H1 (cell line): ENCODE measurements around the gene STX17. TPM values are rescaled to one million over a fixed set of nuclear protein-coding genes. Genes with fewer than 3 reads are reported as not detected.

Experiments
- CTCF ChIA-PET: fragments of 300-600 bp; sonication (Branson Sonifier 250); formaldehyde crosslinking; loops from one replicate; lab custom pipeline; 2021; ENCODE audit not compliant: partially characterized antibody; lab: Charles Lee
- POLR2A ChIA-PET: fragments of 300-600 bp; sonication (Branson Sonifier 250); formaldehyde crosslinking; loops from one replicate; lab custom pipeline; 2021; ENCODE audit warnings: inconsistent platforms; ENCODE audit not compliant: partially characterized antibody; lab: Charles Lee
- DNase-seq, 2 experiments: peaks; one replicate each; pipeline versions ENCODE4 v3.0.0 to v3.0.0-alpha.2; 2010 to 2022; ENCODE audit warnings: low spot score in 2 of 2, low read depth in 1 of 2, mixed read lengths in 1 of 2
- FAIRE-seq: peaks from 2 replicates; lab custom pipeline; 2011; peaks lifted over from hg19 to GRCh38; lab: Jason Lieb, UNC
- H2AFZ ChIP-seq: 2 replicates; pipeline ENCODE4 v1.8.1; 2012; ENCODE audit warnings: low read length, inconsistent platforms
- H2AK5ac ChIP-seq: 2 replicates; pipeline ENCODE4 v1.6.1; 2013; ENCODE audit warnings: low read depth, low read length
- H2BK120ac ChIP-seq: replicated peaks from 2 replicates; pipeline ENCODE3; 2013; ENCODE audit warnings: low read depth, low read length, inconsistent platforms
- H2BK12ac ChIP-seq: 2 replicates; pipeline ENCODE4 v1.6.1; 2013; ENCODE audit warnings: low read depth, low read length
- H2BK15ac ChIP-seq: 2 replicates; pipeline ENCODE4 v1.6.1; 2013; ENCODE audit warnings: low read length
- H2BK20ac ChIP-seq: 2 replicates; pipeline ENCODE4 v1.6.1; 2013; ENCODE audit warnings: low read length
- H2BK5ac ChIP-seq: 2 replicates; pipeline ENCODE4 v1.6.1; 2013; ENCODE audit warnings: low read depth, low read length
- H3K14ac ChIP-seq: 2 replicates; pipeline ENCODE4 v1.6.1; 2013; ENCODE audit warnings: inconsistent platforms; ENCODE audit not compliant: insufficient read length
- H3K18ac ChIP-seq: 2 replicates; pipeline ENCODE4 v1.6.1; 2013; ENCODE audit warnings: low read length; ENCODE audit errors: extremely low read depth
- H3K23ac ChIP-seq: 2 replicates; pipeline ENCODE4 v1.6.1; 2013; ENCODE audit warnings: inconsistent platforms; ENCODE audit not compliant: insufficient read length
- H3K23me2 ChIP-seq: 2 replicates; pipeline ENCODE4 v1.6.1; 2013; ENCODE audit warnings: low read depth, low read length
- H3K27ac ChIP-seq: 2 replicates; pipeline ENCODE4 v1.6.1; 2011; ENCODE audit warnings: low read depth, low read length, inconsistent platforms
- H3K27me3 ChIP-seq, 4 experiments: replicated peaks in 1 of 4; 1 replicate in 1 of 4; 2 replicates in 3 of 4; pipeline versions ENCODE4 v1.6.1 to v1.8.1; 2011 to 2013; ENCODE audit warnings: low read length in 3 of 4, mild to moderate bottlenecking in 3 of 4, inconsistent platforms in 2 of 4, mixed read lengths in 2 of 4, moderate library complexity in 1 of 4; ENCODE audit not compliant: control insufficient read depth in 3 of 4, insufficient read depth in 3 of 4; ENCODE audit errors: extremely low read depth in 1 of 4
- H3K36me3 ChIP-seq, 4 experiments: 2 replicates each; pipeline versions ENCODE4 v1.6.1 to v1.8.1; 2011 to 2013; ENCODE audit warnings: mild to moderate bottlenecking in 4 of 4, low read length in 3 of 4, moderate library complexity in 2 of 4, control low read depth in 1 of 4, inconsistent platforms in 1 of 4; ENCODE audit not compliant: insufficient read depth in 4 of 4, control insufficient read depth in 2 of 4
- H3K4ac ChIP-seq: replicated peaks from 2 replicates; pipeline ENCODE3; 2013; ENCODE audit warnings: low read length, low read depth, mixed read lengths, inconsistent platforms; ENCODE audit not compliant: insufficient read length
- H3K4me1 ChIP-seq, 4 experiments: replicated peaks in 1 of 4; 1 replicate in 1 of 4; 2 replicates in 3 of 4; pipeline versions ENCODE4 v1.6.1 to v1.8.1; 2011 to 2013; ENCODE audit warnings: low read length in 3 of 4, inconsistent platforms in 2 of 4, mixed read lengths in 1 of 4; ENCODE audit not compliant: insufficient read depth in 4 of 4, control insufficient read depth in 3 of 4
- H3K4me2 ChIP-seq, 2 experiments: 2 replicates each; pipeline versions ENCODE4 v1.6.1 to v1.8.1; 2011 to 2013; ENCODE audit warnings: low read depth in 2 of 2, low read length in 2 of 2, control low read depth in 1 of 2, inconsistent platforms in 1 of 2, mild to moderate bottlenecking in 1 of 2; ENCODE audit not compliant: insufficient read depth in 1 of 2
- H3K4me3 ChIP-seq, 4 experiments: fragments of 200-600, 300-600 bp in 1 of 4; sonication (generic), shearing (Covaris generic), sonication (Bioruptor Twin) in 1 of 4; 2 replicates each; pipeline versions ENCODE4 v1.5.1 to v1.8.1; 2011 to 2016; ENCODE audit warnings: low read length in 4 of 4, low read depth in 3 of 4, control low read depth in 2 of 4, inconsistent platforms in 2 of 4, mild to moderate bottlenecking in 2 of 4, mixed read lengths in 1 of 4, moderate library complexity in 1 of 4; ENCODE audit not compliant: insufficient read depth in 2 of 4; ENCODE audit errors: extremely low read depth in 1 of 4
- H3K56ac ChIP-seq: replicated peaks from 2 replicates; pipeline ENCODE3; 2013; ENCODE audit warnings: low read depth, mild to moderate bottlenecking, mixed read lengths, low read length, inconsistent platforms; ENCODE audit not compliant: insufficient read length
- H3K79me1 ChIP-seq: 2 replicates; pipeline ENCODE4 v1.6.1; 2013; ENCODE audit warnings: low read depth, low read length, control low read depth
- H3K79me2 ChIP-seq, 2 experiments: 2 replicates each; pipeline versions ENCODE4 v1.6.1 to v1.8.1; 2012 to 2013; ENCODE audit warnings: low read length in 2 of 2, mild to moderate bottlenecking in 2 of 2, inconsistent platforms in 1 of 2; ENCODE audit not compliant: insufficient read depth in 2 of 2, control insufficient read depth in 1 of 2
- H3K9ac ChIP-seq, 4 experiments: replicated peaks in 1 of 4; 1 replicate in 1 of 4; 2 replicates in 3 of 4; pipeline versions ENCODE4 v1.6.1 to v1.8.1; 2011 to 2013; ENCODE audit warnings: low read depth in 3 of 4, low read length in 3 of 4, control low read depth in 2 of 4, mild to moderate bottlenecking in 2 of 4, moderate library complexity in 2 of 4, inconsistent platforms in 1 of 4; ENCODE audit errors: extremely low read depth in 1 of 4
- H3K9me3 ChIP-seq, 2 experiments: 2 replicates each; pipeline versions ENCODE4 v1.6.1 to v1.8.1; 2012 to 2013; ENCODE audit warnings: mild to moderate bottlenecking in 2 of 2, moderate library complexity in 2 of 2, control low read depth in 1 of 2, inconsistent platforms in 1 of 2, low read depth in 1 of 2, low read length in 1 of 2, mixed read lengths in 1 of 2; ENCODE audit not compliant: insufficient read depth in 2 of 2
- H4K20me1 ChIP-seq, 2 experiments: replicated peaks in 1 of 2; 2 replicates each; pipeline versions ENCODE3 to v1.8.1; 2011 to 2013; ENCODE audit warnings: inconsistent platforms in 2 of 2, low read length in 2 of 2, mild to moderate bottlenecking in 1 of 2; ENCODE audit not compliant: insufficient read depth in 2 of 2, control insufficient read depth in 1 of 2
- H4K5ac ChIP-seq: 2 replicates; pipeline ENCODE4 v1.6.1; 2013; ENCODE audit warnings: low read length, low read depth, mixed read lengths, inconsistent platforms; ENCODE audit not compliant: insufficient read length
- H4K8ac ChIP-seq: 2 replicates; pipeline ENCODE4 v1.8.0; 2013; ENCODE audit warnings: mild to moderate bottlenecking, moderate library complexity, low read length, inconsistent platforms; ENCODE audit not compliant: insufficient read depth; ENCODE audit errors: extremely low read depth
- H4K91ac ChIP-seq: replicated peaks from 2 replicates; pipeline ENCODE3; 2013; ENCODE audit warnings: low read length, mixed read lengths, inconsistent platforms; ENCODE audit not compliant: insufficient read length
- POU5F1 ChIP-seq: IDR thresholded peaks from 2 replicates; pipeline ENCODE4 v1.6.1; 2011; ENCODE audit warnings: low read depth, mild to moderate bottlenecking, low read length, moderate library complexity
- WGBS, 2 experiments: shearing (Covaris generic) in 1 of 2; methylation state at CpG; one replicate each; pipeline versions ENCODE4 v1.1.6 to v1.1.7; 2013 to 2015; ENCODE audit warnings: low lambda C conversion rate in 2 of 2, mixed read lengths in 2 of 2, inconsistent platforms in 1 of 2, low coverage in 1 of 2, missing lambda C conversion rate in 1 of 2; ENCODE audit not compliant: insufficient replicate concordance in 2 of 2, insufficient coverage in 1 of 2, insufficient read length in 1 of 2; ENCODE audit errors: extremely low coverage in 1 of 2, missing lambda C conversion rate in 1 of 2; 5-methylcytosine and 5-hydroxymethylcytosine counted together
- polyA plus RNA-seq, 7 experiments: library from polyadenylated mRNA; depleted of rRNA in 3 of 7; stranded (reverse) in 5 of 7; unstranded in 2 of 7; fragments of >200 nt in 5 of 7; fragments of 200-250 nt in 2 of 7; gene quantifications; 1 replicate in 5 of 7; 2 replicates in 1 of 7; 4 replicates in 1 of 7; pipeline versions ENCODE4 v1.2.1 to v1.2.3, GENCODE V29; 2011 to 2013; ENCODE audit warnings: missing spikeins in 2 of 7, mixed read lengths in 2 of 7
- total RNA-seq: library from RNA; stranded (reverse); fragmentation: NEBNext Ultra II Directional; extraction: Animal tissue kit (Norgen Biotek cat#: 25700); gene quantifications from 2 replicates; pipeline ENCODE4 v1.2.1, GENCODE V29; 2021
- TF ChIP-seq, protein P1 (sequence below), 3 experiments: IDR thresholded peaks; 1 replicate in 2 of 3; 2 replicates in 1 of 3; pipeline versions ENCODE4 v1.5.1 to v1.6.1; 2011; ENCODE audit warnings: low read length in 3 of 3, mild to moderate bottlenecking in 3 of 3, inconsistent platforms in 2 of 3, low read depth in 1 of 3, moderate library complexity in 1 of 3; ENCODE audit not compliant: insufficient read depth in 1 of 3; ENCODE audit errors: control extremely low read depth in 1 of 3

Gene STX17
- total and polyA plus RNA-seq, 2 of the 8 experiments (the other 6 are each of a cell fraction or from before 2014, with no cell fraction given): 4.5 to 16.3 TPM

DNA sequence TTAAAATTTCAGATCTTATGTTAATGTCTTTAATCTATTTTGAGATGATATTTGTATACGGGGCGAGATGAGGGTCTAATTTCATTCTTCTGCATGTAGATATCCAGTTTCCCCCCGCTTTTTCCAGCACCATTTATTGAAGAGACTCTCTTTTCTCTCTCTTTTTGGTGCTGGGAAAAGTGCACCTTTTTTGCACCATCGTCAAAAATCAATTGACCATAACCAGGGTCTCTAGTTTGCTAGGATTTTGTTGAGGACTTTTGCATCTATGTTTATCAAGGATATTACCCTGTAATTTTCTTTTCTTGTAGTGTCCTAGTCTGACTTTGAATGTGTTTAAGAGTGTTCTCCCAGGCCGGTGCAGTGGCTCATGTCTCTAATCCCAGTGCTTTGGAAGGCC, 93.3 kb downstream of the STX17 start:
- ChIA-PET CTCF (no interaction called here), POLR2A (no interaction called here)
- no peak overlapping the region for H3K9ac ChIP-seq
- H3K79me1 ChIP-seq: no peaks in the 10 kb centered on the region
- H4K91ac ChIP-seq: no peak overlapping the region
- DNase-seq (no peak), FAIRE-seq (no peak)
- H2BK12ac ChIP-seq: no peak overlapping the region
- no peaks in the 10 kb centered on the region for H3K23me2 ChIP-seq
- H2BK5ac ChIP-seq: no peak overlapping the region
- no peak overlapping the region for H3K4me2 ChIP-seq
- H3K36me3 ChIP-seq: no peaks in the 10 kb centered on the region
- no peaks in the 10 kb centered on the region for H4K20me1 ChIP-seq
- no peaks in the 10 kb centered on the region for H3K27me3 ChIP-seq
- no peak overlapping the region for H3K4me3 ChIP-seq
- no peaks in the 10 kb centered on the region for H3K79me2 ChIP-seq
- WGBS, 2 experiments: 98% methylated on average over 5 of the region's 5 CpGs; no CpG with 5 or more reads in 1 of the 2 experiments
- no peak overlapping the region for H2BK15ac ChIP-seq
- no peak overlapping the region for H3K27ac ChIP-seq
- H3K18ac ChIP-seq: no peak overlapping the region
- no peak overlapping the region for H2BK20ac ChIP-seq
- H2BK120ac ChIP-seq: no peak overlapping the region
- no peak overlapping the region for H3K4ac ChIP-seq
- no peak overlapping the region for H4K5ac ChIP-seq
- no peak overlapping the region for H3K23ac ChIP-seq
- TF ChIP-seq, protein P1, sequence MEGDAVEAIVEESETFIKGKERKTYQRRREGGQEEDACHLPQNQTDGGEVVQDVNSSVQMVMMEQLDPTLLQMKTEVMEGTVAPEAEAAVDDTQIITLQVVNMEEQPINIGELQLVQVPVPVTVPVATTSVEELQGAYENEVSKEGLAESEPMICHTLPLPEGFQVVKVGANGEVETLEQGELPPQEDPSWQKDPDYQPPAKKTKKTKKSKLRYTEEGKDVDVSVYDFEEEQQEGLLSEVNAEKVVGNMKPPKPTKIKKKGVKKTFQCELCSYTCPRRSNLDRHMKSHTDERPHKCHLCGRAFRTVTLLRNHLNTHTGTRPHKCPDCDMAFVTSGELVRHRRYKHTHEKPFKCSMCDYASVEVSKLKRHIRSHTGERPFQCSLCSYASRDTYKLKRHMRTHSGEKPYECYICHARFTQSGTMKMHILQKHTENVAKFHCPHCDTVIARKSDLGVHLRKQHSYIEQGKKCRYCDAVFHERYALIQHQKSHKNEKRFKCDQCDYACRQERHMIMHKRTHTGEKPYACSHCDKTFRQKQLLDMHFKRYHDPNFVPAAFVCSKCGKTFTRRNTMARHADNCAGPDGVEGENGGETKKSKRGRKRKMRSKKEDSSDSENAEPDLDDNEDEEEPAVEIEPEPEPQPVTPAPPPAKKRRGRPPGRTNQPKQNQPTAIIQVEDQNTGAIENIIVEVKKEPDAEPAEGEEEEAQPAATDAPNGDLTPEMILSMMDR (IDR thresholded peaks at IDR 0.05; ENCODE audit: control extremely low read depth in 1 of 3, insufficient read depth in 1 of 3, low read depth in 1 of 3, low read length in 3 of 3): no peak
- TF ChIP-seq POU5F1: no peak
- H3K9me3 ChIP-seq: no peaks in the 10 kb centered on the region
- no peaks in the 10 kb centered on the region; a peak in 1 of 7 replicates for H3K4me1 ChIP-seq
- H3K56ac ChIP-seq: no peak overlapping the region
- H3K14ac ChIP-seq: no peak overlapping the region
- H2AK5ac ChIP-seq: no peak overlapping the region
- no peak overlapping the region for H4K8ac ChIP-seq
- H2AFZ ChIP-seq: no peak overlapping the region
